ENCODE data around the gene ACSM2A. TPM values are rescaled to one million over a fixed set of nuclear protein-coding genes. Genes with fewer than 3 reads are reported as not detected.
"Not testable (repeated sequence)": the region's sequence is repeated elsewhere in the genome, so short reads cannot be mapped to it uniquely, and the experiment has no call there.

Gene ACSM2A
- total and polyA plus RNA-seq, 9 of the 15 experiments (the other 6 are each of a cell fraction or from before 2014, with no cell fraction given), result 0.09 TPM; not detected in 8

DNA sequence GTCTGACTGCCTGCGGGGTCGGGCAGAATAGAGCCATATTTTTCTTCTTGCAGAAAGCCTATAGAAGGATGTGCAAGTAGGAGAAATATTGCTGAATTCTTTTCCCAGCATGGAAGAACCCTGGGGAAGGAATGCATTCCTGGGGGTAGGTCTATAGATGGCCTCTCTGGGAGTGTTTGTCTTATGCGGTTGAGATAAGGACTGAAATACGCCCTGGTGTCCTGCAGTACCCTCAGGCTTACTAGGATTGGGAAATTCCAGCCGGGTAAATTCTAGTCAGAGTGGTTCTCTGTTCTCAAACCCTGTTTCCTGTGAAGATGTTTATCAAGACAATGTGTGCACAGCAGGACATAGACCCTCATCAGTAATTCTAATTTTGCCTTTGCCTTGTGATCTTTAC, 2.3 kb downstream of the ACSM2A start:
- FAIRE-seq; H3K9me1 ChIP-seq (ENCODE audit: control insufficient read depth, insufficient read depth, low read length); in situ Hi-C loops (cut with MboI); H3K4me3 ChIP-seq; H3K79me2 ChIP-seq (ENCODE audit: control insufficient read depth, insufficient read depth, low read length); H3K36me3 ChIP-seq (ENCODE audit: control insufficient read depth, insufficient read depth, low read length); H3K4me1 ChIP-seq (replicated peaks in 1 of 2; ENCODE audit: control insufficient read depth in 2 of 2, insufficient read depth in 2 of 2, low read length in 2 of 2); BruUV-seq (replicated peaks); H2AFZ ChIP-seq (ENCODE audit: low read depth, low read length); H3K9me3 ChIP-seq (replicated peaks; ENCODE audit: control insufficient read depth, insufficient read depth, low read depth, low read length); H3K27me3 ChIP-seq (ENCODE audit: control insufficient read depth in 2 of 2, insufficient read depth in 2 of 2, low read length in 2 of 2); H4K20me1 ChIP-seq (replicated peaks; ENCODE audit: control insufficient read depth, insufficient read depth, low read length); DNase-seq (ENCODE audit: extremely low read depth in 1 of 4, low spot score in 3 of 4); ATAC-seq; CTCF ChIA-PET (ENCODE audit: low intra/inter-chr PET ratio); H3K27ac ChIP-seq (ENCODE audit: extremely low read depth, low read depth, low read length); intact Hi-C loops (cut with micrococcal nuclease); H3K9ac ChIP-seq (ENCODE audit: insufficient read depth in 1 of 2, low read depth in 2 of 2, low read length in 2 of 2); POLR2A ChIA-PET; H3K4me2 ChIP-seq (ENCODE audit: insufficient read depth, low read length): not testable (repeated sequence)
- no CpG with 5 or more reads among the region's 5 CpGs for WGBS (ENCODE audit: insufficient coverage, low coverage, missing lambda C conversion rate)

DNA sequence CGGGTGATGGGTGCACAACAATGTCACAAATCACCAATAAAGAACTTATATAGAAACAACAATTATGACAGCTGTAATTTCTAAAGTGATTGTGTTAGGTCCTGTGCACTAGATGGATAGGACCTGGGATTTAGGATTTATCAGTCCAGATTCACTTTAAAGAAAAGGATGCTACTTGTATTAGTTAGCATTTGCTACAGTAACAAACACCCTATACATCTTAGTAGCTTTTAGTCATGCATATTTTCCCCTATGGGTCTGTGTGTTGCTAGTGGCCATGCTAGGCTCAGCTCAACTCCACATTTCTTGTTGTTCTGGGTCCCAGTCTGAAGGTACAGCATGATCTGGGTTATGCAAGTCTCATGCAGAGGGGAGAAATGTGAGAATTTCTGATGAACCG, 7.9 kb downstream of the ACSM2A start:
- H3K9me3 ChIP-seq (replicated peaks; ENCODE audit: control insufficient read depth, insufficient read depth, low read depth, low read length); H3K27me3 ChIP-seq (ENCODE audit: control insufficient read depth in 2 of 2, insufficient read depth in 2 of 2, low read length in 2 of 2); BruUV-seq (replicated peaks); H4K20me1 ChIP-seq (replicated peaks; ENCODE audit: control insufficient read depth, insufficient read depth, low read length); CTCF ChIA-PET (ENCODE audit: low intra/inter-chr PET ratio); ATAC-seq; H3K4me2 ChIP-seq (ENCODE audit: insufficient read depth, low read length); H3K36me3 ChIP-seq (ENCODE audit: control insufficient read depth, insufficient read depth, low read length); H3K4me1 ChIP-seq (replicated peaks in 1 of 2; ENCODE audit: control insufficient read depth in 2 of 2, insufficient read depth in 2 of 2, low read length in 2 of 2); in situ Hi-C loops (cut with MboI); intact Hi-C loops (cut with micrococcal nuclease); H3K4me3 ChIP-seq; H2AFZ ChIP-seq (ENCODE audit: low read depth, low read length); DNase-seq (ENCODE audit: extremely low read depth in 1 of 4, low spot score in 3 of 4); H3K27ac ChIP-seq (ENCODE audit: extremely low read depth, low read depth, low read length); H3K79me2 ChIP-seq (ENCODE audit: control insufficient read depth, insufficient read depth, low read length); H3K9ac ChIP-seq (ENCODE audit: insufficient read depth in 1 of 2, low read depth in 2 of 2, low read length in 2 of 2); POLR2A ChIA-PET; FAIRE-seq; H3K9me1 ChIP-seq (ENCODE audit: control insufficient read depth, insufficient read depth, low read length): not testable (repeated sequence)
- 5% methylated on average over 2 of the region's 2 CpGs for WGBS (ENCODE audit: insufficient coverage, low coverage, missing lambda C conversion rate)

DNA sequence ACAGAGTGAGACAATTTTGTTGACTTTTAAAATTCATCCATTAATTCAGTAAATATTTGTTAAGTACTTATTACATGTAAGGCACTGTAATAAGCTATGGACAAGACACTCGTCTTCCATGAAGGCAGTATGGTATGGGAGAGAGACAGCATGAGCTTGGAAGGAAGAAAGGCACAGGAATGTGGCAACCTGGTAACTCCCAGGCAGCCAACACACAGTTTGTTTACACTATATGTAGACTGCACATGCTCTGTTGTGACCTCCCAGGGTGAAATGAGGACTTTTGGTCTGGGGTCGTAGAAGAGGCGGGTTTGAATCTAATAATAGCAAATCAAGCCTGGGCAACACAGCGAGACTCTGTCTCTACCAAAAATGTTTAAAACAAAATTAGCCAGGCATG, 9.0 kb downstream of the ACSM2A start:
- H3K27me3 ChIP-seq (ENCODE audit: control insufficient read depth in 2 of 2, insufficient read depth in 2 of 2, low read length in 2 of 2); H3K4me1 ChIP-seq (replicated peaks in 1 of 2; ENCODE audit: control insufficient read depth in 2 of 2, insufficient read depth in 2 of 2, low read length in 2 of 2); BruUV-seq (replicated peaks); CTCF ChIA-PET (ENCODE audit: low intra/inter-chr PET ratio); DNase-seq (ENCODE audit: extremely low read depth in 1 of 4, low spot score in 3 of 4); H3K4me3 ChIP-seq; FAIRE-seq; intact Hi-C loops (cut with micrococcal nuclease); H3K36me3 ChIP-seq (ENCODE audit: control insufficient read depth, insufficient read depth, low read length); H2AFZ ChIP-seq (ENCODE audit: low read depth, low read length); H4K20me1 ChIP-seq (replicated peaks; ENCODE audit: control insufficient read depth, insufficient read depth, low read length); in situ Hi-C loops (cut with MboI); H3K4me2 ChIP-seq (ENCODE audit: insufficient read depth, low read length); H3K27ac ChIP-seq (ENCODE audit: extremely low read depth, low read depth, low read length); H3K9ac ChIP-seq (ENCODE audit: insufficient read depth in 1 of 2, low read depth in 2 of 2, low read length in 2 of 2); H3K9me3 ChIP-seq (replicated peaks; ENCODE audit: control insufficient read depth, insufficient read depth, low read depth, low read length); H3K9me1 ChIP-seq (ENCODE audit: control insufficient read depth, insufficient read depth, low read length); POLR2A ChIA-PET; H3K79me2 ChIP-seq (ENCODE audit: control insufficient read depth, insufficient read depth, low read length); ATAC-seq: not testable (repeated sequence)
- WGBS (ENCODE audit: insufficient coverage, low coverage, missing lambda C conversion rate), result no CpG with 5 or more reads among the region's 4 CpGs

All from K562 (cell line).